ENCODE data around the gene BCL2A1. TPM values are rescaled to one million over a fixed set of nuclear protein-coding genes. Genes with fewer than 3 reads are reported as not detected.

BCL2A1 gene
- polyA plus RNA-seq, 4 donors = 2.0 to 6.7 (median 3.8) TPM

Other genes starting within 250 kb of the BCL2A1 start
- 100 to 1,000 TPM in 3 of 4 donors, 10 to 100 TPM in 1; 72.6 to 221 (median 137) TPM for gene MTHFS, start 74.2 kb downstream of the BCL2A1 start, polyA plus RNA-seq
- 10 to 100 TPM; 66.9 to 97.3 (median 89.4) TPM for gene ZFAND6, start 88.5 kb upstream of the BCL2A1 start, polyA plus RNA-seq
- 10 to 100 TPM; 26.3 to 81.5 (median 48.7) TPM for gene FAH, start 181.8 kb upstream of the BCL2A1 start, polyA plus RNA-seq

All from small intestine (tissue), 4 donors.